IPS-18a (cell line): Measurements from ENCODE around the gene EHF.
"Not testable (repeated sequence)": the region's sequence is repeated elsewhere in the genome, so short reads cannot be mapped to it uniquely, and the experiment has no call there.

Experiments
- H3K27ac ChIP-seq: one replicate; pipeline ENCODE4 v1.5.1; 2013; ENCODE audit warnings: low read length
- H3K27me3 ChIP-seq: one replicate; pipeline ENCODE4 v1.6.1; 2013; ENCODE audit warnings: mild to moderate bottlenecking, low read length; ENCODE audit not compliant: control insufficient read depth, insufficient read depth
- H3K36me3 ChIP-seq: one replicate; pipeline ENCODE4 v1.6.1; 2013; ENCODE audit warnings: low read depth, low read length; ENCODE audit not compliant: control insufficient read depth
- H3K4me1 ChIP-seq: one replicate; pipeline ENCODE4 v1.6.1; 2013; ENCODE audit warnings: low read depth, low read length; ENCODE audit not compliant: control insufficient read depth
- H3K4me3 ChIP-seq: one replicate; pipeline ENCODE4 v1.5.1; 2013; ENCODE audit warnings: low read length
- H3K9ac ChIP-seq: one replicate; pipeline ENCODE4 v1.6.1; 2013; ENCODE audit warnings: mild to moderate bottlenecking, low read length, moderate library complexity
- H3K9me3 ChIP-seq: one replicate; pipeline ENCODE4 v1.6.1; 2013; ENCODE audit warnings: low read depth, low read length; ENCODE audit not compliant: control insufficient read depth

EHF gene

DNA sequence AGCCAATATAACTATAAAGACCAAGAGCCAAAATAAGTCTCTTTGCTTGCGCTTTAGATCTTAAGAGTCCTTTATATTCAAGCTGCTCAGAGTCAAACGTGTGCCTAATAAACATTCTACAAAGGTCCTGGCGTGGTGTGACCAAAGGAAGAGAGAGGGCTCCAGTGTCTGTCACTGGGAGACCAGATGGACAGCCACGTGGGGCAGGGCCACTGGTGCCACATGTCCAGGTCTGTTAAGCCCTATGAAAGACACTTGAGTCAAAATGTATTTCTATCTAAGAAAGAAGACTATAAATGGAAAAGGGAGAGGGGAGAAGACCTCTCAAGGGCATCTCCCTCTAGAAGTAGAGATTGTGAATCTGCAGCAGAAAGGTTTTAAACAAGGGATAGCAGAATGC is 32.2 kb upstream of the EHF start:
- peaks cover 4% of the 10 kb centered on the region for H3K9me3 ChIP-seq
- H3K9ac ChIP-seq, result no peak overlapping the region
- H3K36me3 ChIP-seq, result no peaks in the 10 kb centered on the region
- no peak overlapping the region for H3K27ac ChIP-seq
- H3K4me3 ChIP-seq, result no peak overlapping the region
- no peaks in the 10 kb centered on the region for H3K27me3 ChIP-seq
- H3K4me1 ChIP-seq, result no peaks in the 10 kb centered on the region

DNA sequence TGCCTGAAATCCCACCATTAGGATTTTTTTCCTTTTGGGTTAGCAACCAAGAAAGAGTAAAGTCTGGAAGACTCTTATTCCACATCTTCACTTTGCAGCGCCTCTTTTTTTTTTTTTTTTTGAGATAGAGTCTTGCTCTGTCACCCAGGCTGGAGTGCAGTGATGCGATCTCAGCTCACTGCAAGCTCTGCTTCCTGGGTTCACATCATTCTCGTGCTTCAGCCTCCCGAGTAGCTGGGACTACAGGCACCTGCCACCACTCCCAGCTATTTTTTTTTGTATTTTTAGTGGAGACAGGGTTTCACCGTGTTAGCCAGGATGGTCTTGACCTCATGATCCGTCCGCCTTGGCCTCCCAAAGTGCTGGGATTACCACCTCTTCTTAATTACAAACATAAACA is 31.7 kb upstream of the EHF start:
- not testable (repeated sequence) for H3K4me3 ChIP-seq, H3K9ac ChIP-seq, H3K9me3 ChIP-seq, H3K4me1 ChIP-seq, H3K27ac ChIP-seq, H3K36me3 ChIP-seq, H3K27me3 ChIP-seq

DNA sequence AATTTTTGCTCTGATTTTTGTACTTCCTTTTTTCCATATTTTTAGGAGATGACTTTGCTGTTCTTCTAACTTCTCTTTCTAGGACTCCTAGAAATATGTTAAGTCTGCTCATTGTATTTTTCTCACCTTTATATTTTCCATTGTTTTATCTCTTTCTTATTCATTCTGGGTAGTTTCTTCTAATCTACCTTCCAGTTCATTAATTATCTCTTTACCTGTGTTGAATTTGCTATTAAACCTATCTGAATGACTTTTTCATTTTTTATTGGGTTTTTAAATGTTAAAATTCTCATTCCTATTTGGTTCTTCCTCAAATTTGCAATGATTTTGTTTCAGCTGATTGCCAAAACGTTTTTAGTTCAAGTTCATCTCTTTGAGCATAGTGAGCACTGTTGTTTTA is 27.8 kb upstream of the EHF start:
- Histone ChIP-seq H3K4me3 (no peak overlapping the region), H3K4me1 (no peaks in the 10 kb centered on the region), H3K27ac (no peak overlapping the region), H3K9me3 (peaks cover 4% of the 10 kb centered on the region), H3K9ac (no peak overlapping the region), H3K36me3 (no peaks in the 10 kb centered on the region), H3K27me3 (no peaks in the 10 kb centered on the region)

DNA sequence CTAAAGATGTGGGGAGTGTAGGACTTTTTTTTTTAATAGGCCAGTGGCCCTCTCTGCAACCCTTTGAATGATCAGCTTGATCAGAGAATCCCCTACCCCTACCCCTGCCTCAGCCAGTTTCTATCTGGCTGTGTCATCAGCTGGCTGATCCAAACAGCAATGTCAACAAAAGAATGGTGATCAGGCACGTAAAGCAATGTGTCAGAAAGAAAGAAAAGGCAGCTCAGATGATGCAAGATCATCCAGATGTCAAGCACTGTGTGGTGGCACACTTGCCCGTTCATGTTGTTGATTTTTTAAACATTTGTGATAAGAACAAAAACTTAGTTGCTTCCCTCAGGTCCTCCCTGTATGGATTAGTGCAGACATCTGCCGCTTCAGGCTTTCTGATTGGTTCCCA is 26.3 kb upstream of the EHF start:
- H3K36me3 ChIP-seq, result no peaks in the 10 kb centered on the region
- no peak overlapping the region for H3K9ac ChIP-seq
- no peaks in the 10 kb centered on the region for H3K4me1 ChIP-seq
- H3K4me3 ChIP-seq, result no peak overlapping the region
- no peak overlapping the region for H3K27ac ChIP-seq
- H3K27me3 ChIP-seq, result no peaks in the 10 kb centered on the region
- H3K9me3 ChIP-seq, result peaks cover 4% of the 10 kb centered on the region

DNA sequence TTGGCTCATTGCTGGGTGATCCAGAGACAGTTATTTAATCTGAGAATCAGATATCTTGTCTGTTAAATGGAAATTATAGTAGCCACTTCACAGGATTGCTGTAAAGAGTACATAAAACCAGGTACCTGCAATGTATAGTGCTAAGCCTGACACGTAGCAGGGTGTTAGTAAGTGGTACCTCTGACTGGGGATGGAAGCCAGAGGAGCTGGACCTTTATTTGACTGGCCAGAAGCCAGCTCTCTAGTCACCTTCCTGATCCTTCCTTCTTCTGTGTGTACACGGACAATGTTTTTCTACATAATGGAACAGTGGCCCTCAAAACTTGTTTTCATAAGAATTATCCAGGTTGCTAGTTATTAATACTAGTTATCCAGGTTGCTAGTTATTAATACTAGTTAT is 25.5 kb upstream of the EHF start:
- no peak overlapping the region for H3K27ac ChIP-seq
- H3K9ac ChIP-seq, result no peak overlapping the region
- no peaks in the 10 kb centered on the region for H3K36me3 ChIP-seq
- H3K4me1 ChIP-seq, result no peaks in the 10 kb centered on the region
- H3K4me3 ChIP-seq, result no peak overlapping the region
- H3K9me3 ChIP-seq, result peaks cover 4% of the 10 kb centered on the region
- no peaks in the 10 kb centered on the region for H3K27me3 ChIP-seq

DNA sequence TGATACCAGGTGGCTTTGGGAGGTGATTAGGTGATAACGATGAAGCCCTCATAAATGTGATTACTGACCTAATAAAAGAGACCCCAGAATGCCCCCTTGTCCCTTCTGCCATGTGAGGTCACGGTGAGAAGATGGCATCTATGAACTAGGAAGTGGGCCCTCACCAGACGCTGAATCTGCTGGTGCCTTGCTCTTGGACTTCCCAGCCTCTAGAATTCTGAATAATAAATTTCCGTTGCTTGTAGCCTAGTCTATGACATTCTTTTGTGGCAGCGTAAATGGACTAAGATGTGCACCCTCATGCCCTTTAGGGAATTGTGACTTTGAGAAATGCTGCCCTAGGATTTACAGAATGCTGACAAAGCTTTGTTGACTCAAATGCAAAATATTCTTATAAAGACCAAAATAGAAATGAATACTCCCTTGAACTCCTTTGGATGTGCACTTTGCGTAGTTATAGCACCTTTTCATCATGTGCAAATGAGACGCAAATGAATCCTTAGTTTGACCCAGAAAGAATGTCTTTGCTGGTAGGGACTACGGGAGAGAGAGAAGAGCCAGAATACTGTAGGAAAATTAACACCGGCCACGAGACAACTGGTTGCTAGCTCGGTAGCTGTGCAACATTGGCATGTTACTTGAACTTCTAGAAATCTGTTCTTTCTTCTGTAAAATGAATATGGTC is 24.8 kb upstream of the EHF start:
- H3K4me1 ChIP-seq, result no peaks in the 10 kb centered on the region

DNA sequence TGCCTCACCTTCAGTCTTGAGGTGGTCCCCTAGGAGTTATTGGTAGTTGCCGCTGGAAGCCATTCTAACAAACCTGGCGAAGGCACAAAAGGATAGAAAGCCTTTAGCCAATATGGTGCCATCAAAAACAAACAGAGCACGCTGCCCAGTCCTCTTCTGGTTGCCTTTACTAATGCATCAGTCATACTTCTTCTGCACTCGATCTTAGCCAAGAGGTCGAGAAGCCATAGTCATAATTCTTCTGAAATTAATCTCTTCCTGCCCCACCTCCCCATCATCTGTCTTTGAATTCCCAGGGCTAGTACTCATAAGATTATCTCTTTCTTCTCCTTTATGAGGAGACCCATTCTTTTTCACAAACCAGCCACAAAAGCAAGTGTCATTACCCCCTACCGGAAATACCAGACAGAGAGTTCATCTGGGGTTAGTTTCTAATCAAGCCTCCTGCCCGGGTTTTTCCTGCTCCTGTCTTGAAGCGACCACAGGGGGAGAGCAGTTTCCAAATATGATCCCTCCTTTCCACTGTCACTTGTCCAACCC is 21.4 kb upstream of the EHF start:
- H3K27me3 ChIP-seq, result no peaks in the 10 kb centered on the region
- no peaks in the 10 kb centered on the region for H3K9me3 ChIP-seq
- H3K36me3 ChIP-seq, result no peaks in the 10 kb centered on the region
- no peak overlapping the region for H3K4me3 ChIP-seq
- H3K9ac ChIP-seq, result no peak overlapping the region
- H3K27ac ChIP-seq, result no peak overlapping the region
- no peaks in the 10 kb centered on the region for H3K4me1 ChIP-seq

More for the DNA sequence above, 24.8 kb upstream of the EHF start:
- no peak overlapping the region for H3K4me3 ChIP-seq
- H3K9ac ChIP-seq, result no peak overlapping the region
- no peaks in the 10 kb centered on the region for H3K36me3 ChIP-seq
- H3K9me3 ChIP-seq, result peaks cover 4% of the 10 kb centered on the region
- H3K27ac ChIP-seq, result no peak overlapping the region
- H3K27me3 ChIP-seq, result no peaks in the 10 kb centered on the region

DNA sequence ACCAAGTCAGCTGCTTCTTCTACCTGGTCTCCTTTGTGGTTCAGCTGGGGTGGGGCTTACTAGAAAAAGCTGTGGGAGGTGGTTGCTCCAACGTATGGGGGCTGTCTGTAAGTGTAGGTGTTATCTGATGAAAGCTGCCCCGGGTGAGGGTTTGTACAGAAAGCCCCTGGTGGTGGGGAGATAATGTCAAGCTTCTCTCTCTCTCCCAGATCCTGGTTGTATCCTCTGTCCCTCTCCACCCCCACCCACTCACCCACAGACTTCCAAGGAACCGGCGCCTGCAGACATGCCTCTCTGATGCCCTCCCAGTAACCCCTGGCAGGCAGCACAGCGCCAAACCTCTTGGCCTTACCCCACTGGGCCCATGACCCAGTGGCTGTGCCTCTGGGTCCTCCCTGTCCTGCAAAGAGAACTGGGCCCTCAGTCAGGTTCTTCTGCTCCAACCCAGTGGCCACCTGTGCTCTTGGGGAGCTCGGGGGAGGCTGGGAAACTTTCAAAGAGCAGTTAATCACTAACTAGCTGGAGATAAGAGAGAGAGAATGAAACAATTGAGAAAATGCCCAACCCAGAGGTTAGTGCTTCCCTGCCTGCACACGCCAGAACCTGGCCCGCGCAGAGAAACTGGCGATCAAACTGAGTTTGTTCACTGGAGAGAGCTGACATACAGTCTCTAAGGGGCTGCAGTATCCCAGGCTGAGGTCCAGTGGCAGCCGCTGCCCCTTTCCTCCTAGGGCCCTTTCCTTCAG is 20.4 kb upstream of the EHF start:
- Histone ChIP-seq H3K36me3 (no peaks in the 10 kb centered on the region), H3K27me3 (no peaks in the 10 kb centered on the region), H3K9ac (no peak overlapping the region), H3K27ac (no peak overlapping the region), H3K4me3 (no peak overlapping the region), H3K9me3 (no peaks in the 10 kb centered on the region), H3K4me1 (no peaks in the 10 kb centered on the region)

DNA sequence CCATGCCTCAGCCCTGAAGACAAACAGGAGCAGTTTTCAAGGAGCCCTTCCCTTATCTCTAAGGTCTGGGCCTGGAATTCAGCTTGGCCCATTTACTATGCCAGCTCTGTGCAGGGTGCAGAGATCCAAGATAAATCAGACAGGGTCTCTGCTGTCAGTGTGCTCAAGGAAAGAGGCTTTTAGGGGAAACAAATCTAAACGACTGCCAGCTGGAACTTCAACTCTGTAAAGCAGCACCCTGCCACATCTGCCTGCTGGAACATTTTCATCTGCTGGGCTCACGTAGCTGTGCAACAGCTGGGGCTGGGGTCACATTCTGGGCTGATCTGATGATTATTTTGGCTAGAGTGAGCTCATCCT is 19.8 kb upstream of the EHF start:
- Histone ChIP-seq H3K4me1 (no peaks in the 10 kb centered on the region), H3K4me3 (no peak overlapping the region), H3K9me3 (no peaks in the 10 kb centered on the region), H3K9ac (no peak overlapping the region), H3K27me3 (no peaks in the 10 kb centered on the region), H3K27ac (no peak overlapping the region), H3K36me3 (no peaks in the 10 kb centered on the region)

DNA sequence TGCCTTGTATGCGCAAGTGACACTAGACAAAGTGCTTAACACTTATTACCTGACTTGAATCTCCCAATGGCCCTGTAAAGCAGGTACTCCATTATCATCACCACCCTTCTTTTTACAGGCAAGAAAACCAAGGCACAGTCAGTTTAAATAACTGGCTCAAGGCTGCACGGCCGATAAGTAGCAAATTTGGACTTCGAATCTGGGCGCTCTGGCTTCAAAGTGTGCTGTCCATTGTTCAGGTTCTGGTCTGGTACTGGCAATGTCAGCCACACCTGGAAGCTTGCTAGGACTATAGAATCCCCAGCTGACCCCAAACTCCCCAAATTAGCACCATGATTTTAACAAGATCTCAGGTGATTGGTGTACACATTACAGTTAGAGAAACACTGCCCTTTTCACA is 19.3 kb upstream of the EHF start:
- H3K4me3 ChIP-seq, result no peak overlapping the region
- H3K9ac ChIP-seq, result no peak overlapping the region
- no peaks in the 10 kb centered on the region for H3K4me1 ChIP-seq
- no peak overlapping the region for H3K27ac ChIP-seq
- no peaks in the 10 kb centered on the region for H3K27me3 ChIP-seq
- H3K9me3 ChIP-seq, result no peaks in the 10 kb centered on the region
- H3K36me3 ChIP-seq, result no peaks in the 10 kb centered on the region

DNA sequence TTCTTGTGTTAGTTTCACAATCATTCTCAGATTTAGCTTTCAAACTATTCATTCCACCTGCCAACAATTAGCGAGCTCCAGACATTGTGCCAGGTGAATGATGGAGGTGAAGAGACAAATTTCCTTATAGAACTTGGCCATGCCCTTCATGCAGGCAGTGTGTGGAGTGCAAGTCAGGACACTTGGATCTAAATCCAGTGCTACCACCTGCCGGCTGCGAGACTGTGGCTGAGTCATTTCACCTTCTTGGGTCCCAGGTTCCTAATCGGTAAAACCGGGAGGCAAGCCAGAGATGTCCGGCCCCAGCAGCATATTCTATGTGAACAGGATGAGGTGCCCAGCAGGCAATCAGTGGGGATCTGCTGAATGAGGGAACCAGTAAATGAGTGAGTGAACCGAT is 18.6 kb upstream of the EHF start:
- Histone ChIP-seq H3K9ac (no peak overlapping the region), H3K4me1 (no peaks in the 10 kb centered on the region), H3K27ac (no peak overlapping the region), H3K4me3 (no peak overlapping the region), H3K36me3 (no peaks in the 10 kb centered on the region), H3K9me3 (no peaks in the 10 kb centered on the region), H3K27me3 (no peaks in the 10 kb centered on the region)
